Left lung (tissue), 14 donors: ENCODE data around the gene P2RX4. TPM values are rescaled to one million over a fixed set of nuclear protein-coding genes. Genes with fewer than 3 reads are reported as not detected.
A peak's percentile ranks its signal among the peaks of the same experiment; 100 is the strongest.
"Not testable (repeated sequence)": the region's sequence is repeated elsewhere in the genome, so short reads cannot be mapped to it uniquely, and the experiment has no call there.

Source experiments
- ATAC-seq: fragments of 200-7000 bp; cut with Tn5 transposase; one replicate; pipeline ENCODE4 v1.9.1; 2020; ENCODE audit warnings: moderate library complexity
- DNase-seq, 4 donors: peaks; one replicate each; pipeline ENCODE4 v3.0.0-alpha.2; 2013 to 2020
- H3K27ac ChIP-seq, 2 donors: fragments of 200-600 bp; sonication (generic) in 1 of 2; one replicate each; pipeline versions ENCODE4 v1.5.0 to v1.8.0; 2020 to 2021
- H3K27me3 ChIP-seq, 2 donors: fragments of 200-600 bp; sonication (generic) in 1 of 2; one replicate each; pipeline versions ENCODE4 v1.5.0 to v1.8.0; 2020 to 2021
- H3K36me3 ChIP-seq, 2 donors: fragments of 200-600 bp; sonication (generic) in 1 of 2; one replicate each; pipeline versions ENCODE4 v1.5.0 to v1.8.0; 2020 to 2021
- H3K4me1 ChIP-seq, 2 donors: fragments of 200-600 bp; one replicate each; pipeline ENCODE4 v1.8.0; 2021
- H3K4me3 ChIP-seq, 2 donors: fragments of 200-600 bp; sonication (generic) in 1 of 2; one replicate each; pipeline versions ENCODE4 v1.5.0 to v1.8.0; 2020 to 2021; ENCODE audit warnings: mild to moderate bottlenecking in 1 of 2
- H3K9me3 ChIP-seq, 2 donors: fragments of 200-600 bp; sonication (generic) in 1 of 2; one replicate each; pipeline versions ENCODE4 v1.5.0 to v1.8.0; 2020 to 2021
- intact Hi-C, 2 donors: fragments of 100-400 bp; cut with DNase I; formaldehyde crosslinking; loops; one replicate each; pipeline versions ENCODE4 v1.11.2 to v1.14.2; 2022
- long read RNA-seq, 12 donors: library from polyadenylated mRNA in 2 of 12; unstranded in 2 of 12; transcript quantifications; one replicate each; pipeline ENCODE4 v2.0.0 and lab custom pipeline, GENCODE V29; 2019 to 2026
- polyA plus RNA-seq, 6 donors: library from polyadenylated mRNA; unstranded; fragments of 120-200 nt; gene quantifications; one replicate each; pipeline ENCODE4 v1.2.1, GENCODE V29; 2013; ENCODE audit not compliant: insufficient read length in 6 of 6
- total RNA-seq, 2 donors: library from RNA; stranded (reverse); fragmentation: NEBNext Ultra II Directional; extraction: Animal tissue kit (Norgen Biotek cat#: 25700); gene quantifications; one replicate each; pipeline ENCODE4 v1.2.1, GENCODE V29; 2021
- TF ChIP-seq, protein P1 (sequence below), 2 donors: fragments of 200-600 bp; sonication (generic) in 1 of 2; IDR thresholded peaks; one replicate each; pipeline versions ENCODE4 v1.5.0 to v1.8.0; 2021; ENCODE audit warnings: antibody characterized with exemption in 2 of 2
- donor health status: DM: no; HTN: yes; CAD: no.
- donor health status: DM: no; HTN: no; CAD: no.

Gene P2RX4, protein sequence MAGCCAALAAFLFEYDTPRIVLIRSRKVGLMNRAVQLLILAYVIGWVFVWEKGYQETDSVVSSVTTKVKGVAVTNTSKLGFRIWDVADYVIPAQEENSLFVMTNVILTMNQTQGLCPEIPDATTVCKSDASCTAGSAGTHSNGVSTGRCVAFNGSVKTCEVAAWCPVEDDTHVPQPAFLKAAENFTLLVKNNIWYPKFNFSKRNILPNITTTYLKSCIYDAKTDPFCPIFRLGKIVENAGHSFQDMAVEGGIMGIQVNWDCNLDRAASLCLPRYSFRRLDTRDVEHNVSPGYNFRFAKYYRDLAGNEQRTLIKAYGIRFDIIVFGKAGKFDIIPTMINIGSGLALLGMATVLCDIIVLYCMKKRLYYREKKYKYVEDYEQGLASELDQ
- total RNA-seq = 10 to 100 TPM; 57.1 to 75.1 TPM
- polyA plus RNA-seq = 10 to 100 TPM; 29.2 to 33.1 (median 30.4) TPM
- long read RNA-seq, donor 1, full-length matches to known transcripts = 15 of 15 reads
- long read RNA-seq, donor 1, partial matches to known transcripts = 0 of 15 reads
- long read RNA-seq, donor 1, other reads (novel, unspliced or antisense) = 0 of 15 reads
- long read RNA-seq, donor 2, partial matches to known transcripts = 0 of 7 reads
- long read RNA-seq, donor 2, other reads (novel, unspliced or antisense) = 0 of 7 reads
- long read RNA-seq, donor 3, transcript P2RX4-202 (12 exons, 2,032 nt) = major isoform, 5 of 6 reads
- long read RNA-seq, donor 3, partial matches to known transcripts = 0 of 6 reads
- long read RNA-seq, donor 3, other reads (novel, unspliced or antisense) = 0 of 6 reads
- long read RNA-seq, donor 4, transcript P2RX4-202 (12 exons, 2,032 nt) = major isoform, 30 of 44 reads
- long read RNA-seq, donor 4, partial matches to known transcripts = 7 of 44 reads
- long read RNA-seq, donor 4, other reads (novel, unspliced or antisense) = 5 of 44 reads
- long read RNA-seq, donor 5, transcript P2RX4-202 (12 exons, 2,032 nt) = major isoform, 5 of 5 reads
- long read RNA-seq, donor 5, partial matches to known transcripts = 0 of 5 reads
- long read RNA-seq, donor 5, other reads (novel, unspliced or antisense) = 0 of 5 reads
- long read RNA-seq, donor 6, partial matches to known transcripts = 0 of 4 reads
- long read RNA-seq, donor 6, other reads (novel, unspliced or antisense) = 0 of 4 reads
- long read RNA-seq, donor 7, transcript P2RX4-202 (12 exons, 2,032 nt) = major isoform, 5 of 5 reads
- long read RNA-seq, donor 7, partial matches to known transcripts = 0 of 5 reads
- long read RNA-seq, donor 7, other reads (novel, unspliced or antisense) = 0 of 5 reads
- long read RNA-seq, donor 8, transcript P2RX4-202 (12 exons, 2,032 nt) = major isoform, 10 of 12 reads
- long read RNA-seq, donor 8, partial matches to known transcripts = 0 of 12 reads
- long read RNA-seq, donor 8, other reads (novel, unspliced or antisense) = 0 of 12 reads
- long read RNA-seq, donor 9, partial matches to known transcripts = 0 of 1 reads
- long read RNA-seq, donor 9, other reads (novel, unspliced or antisense) = 0 of 1 reads
- long read RNA-seq, donor 10, transcript P2RX4-202 (12 exons, 2,032 nt) = major isoform, 62 of 91 reads
- long read RNA-seq, donor 10, transcript P2RX4-203 (13 exons, 1,836 nt) = minor isoform, 5 of 91 reads
- long read RNA-seq, donor 10, partial matches to known transcripts = 8 of 91 reads
- long read RNA-seq, donor 10, other reads (novel, unspliced or antisense) = 13 of 91 reads
- long read RNA-seq, donor 11, partial matches to known transcripts = 0 of 1 reads
- long read RNA-seq, donor 11, other reads (novel, unspliced or antisense) = 0 of 1 reads
- long read RNA-seq, donor 12, partial matches to known transcripts = 0 of 4 reads
- long read RNA-seq, donor 12, other reads (novel, unspliced or antisense) = 0 of 4 reads

DNA sequence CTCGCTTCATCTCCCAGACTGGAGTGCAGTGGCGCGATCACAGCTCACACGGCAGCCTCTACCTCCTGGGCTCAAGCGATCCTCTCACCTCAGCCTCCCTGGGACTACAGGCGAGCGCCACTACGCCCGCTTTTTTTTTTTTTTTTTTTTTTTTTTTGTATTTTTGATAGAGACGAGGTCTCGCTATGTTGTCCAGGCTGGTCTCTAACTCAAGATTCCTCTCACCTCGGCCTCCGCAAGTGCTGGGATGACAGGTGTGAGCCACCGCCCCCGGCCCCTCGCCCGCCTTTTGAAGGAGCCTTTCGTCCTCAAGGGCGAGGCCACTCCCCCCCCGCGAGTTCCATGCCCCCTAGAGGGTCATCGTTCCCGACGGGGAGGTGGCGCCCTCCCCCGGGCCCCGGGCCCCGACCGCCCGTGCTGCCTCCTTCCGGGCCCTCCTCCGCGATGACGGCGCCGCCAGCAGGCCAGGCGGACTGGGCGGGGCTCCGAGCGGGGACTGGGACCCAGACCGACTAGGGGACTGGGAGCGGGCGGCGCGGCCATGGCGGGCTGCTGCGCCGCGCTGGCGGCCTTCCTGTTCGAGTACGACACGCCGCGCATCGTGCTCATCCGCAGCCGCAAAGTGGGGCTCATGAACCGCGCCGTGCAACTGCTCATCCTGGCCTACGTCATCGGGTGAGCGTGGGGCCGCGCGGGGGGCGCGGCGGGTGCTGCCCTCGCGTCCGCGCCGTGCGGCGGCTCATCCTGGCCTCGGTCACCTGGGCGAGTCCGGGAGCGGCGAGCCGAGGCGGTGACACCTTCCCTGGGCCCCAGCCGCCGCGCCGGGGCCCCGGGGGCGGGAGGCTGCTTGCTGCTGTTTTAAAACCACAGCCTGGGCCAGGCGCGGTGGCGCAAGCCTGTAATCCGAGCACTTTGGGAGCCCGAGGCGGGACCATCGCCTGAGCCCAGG lies at the start of gene P2RX4:
TSS of gene P2RX4 (plus strand) at position 506 of the 949 bp plus-strand sequence. CDS start at position 542, 36 bp downstream.
- intact Hi-C loops = no loop called here

DNA sequence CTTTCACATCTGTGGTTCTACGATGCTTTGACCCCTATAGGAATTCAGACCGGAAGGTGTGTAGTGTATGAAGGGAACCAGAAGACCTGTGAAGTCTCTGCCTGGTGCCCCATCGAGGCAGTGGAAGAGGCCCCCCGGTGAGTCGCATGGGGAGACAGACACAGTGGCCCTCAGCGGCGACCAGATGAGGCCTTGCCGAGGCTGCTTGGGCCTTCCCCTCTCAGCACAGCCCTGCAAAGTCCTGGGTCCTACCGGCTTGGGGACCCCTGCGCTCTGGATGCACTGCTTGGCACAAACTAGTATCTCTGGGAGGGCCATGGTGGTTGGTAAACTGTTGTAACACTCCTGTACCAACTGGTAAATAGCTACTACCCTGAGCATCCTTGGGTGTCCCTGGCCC lies 47.5 kb upstream of the P2RX4 start:
- peaks cover 0 to 71% of the 10 kb centered on the region in 2 donors for H3K36me3 ChIP-seq
- peaks cover 0 to 11% of the 10 kb centered on the region in 2 donors for H3K4me1 ChIP-seq
- DNase-seq (no peak), ATAC-seq (no peak)
- H3K4me3 ChIP-seq = no peak overlapping the region
- no peaks in the 10 kb centered on the region for H3K27me3 ChIP-seq
- TF ChIP-seq, protein P1, sequence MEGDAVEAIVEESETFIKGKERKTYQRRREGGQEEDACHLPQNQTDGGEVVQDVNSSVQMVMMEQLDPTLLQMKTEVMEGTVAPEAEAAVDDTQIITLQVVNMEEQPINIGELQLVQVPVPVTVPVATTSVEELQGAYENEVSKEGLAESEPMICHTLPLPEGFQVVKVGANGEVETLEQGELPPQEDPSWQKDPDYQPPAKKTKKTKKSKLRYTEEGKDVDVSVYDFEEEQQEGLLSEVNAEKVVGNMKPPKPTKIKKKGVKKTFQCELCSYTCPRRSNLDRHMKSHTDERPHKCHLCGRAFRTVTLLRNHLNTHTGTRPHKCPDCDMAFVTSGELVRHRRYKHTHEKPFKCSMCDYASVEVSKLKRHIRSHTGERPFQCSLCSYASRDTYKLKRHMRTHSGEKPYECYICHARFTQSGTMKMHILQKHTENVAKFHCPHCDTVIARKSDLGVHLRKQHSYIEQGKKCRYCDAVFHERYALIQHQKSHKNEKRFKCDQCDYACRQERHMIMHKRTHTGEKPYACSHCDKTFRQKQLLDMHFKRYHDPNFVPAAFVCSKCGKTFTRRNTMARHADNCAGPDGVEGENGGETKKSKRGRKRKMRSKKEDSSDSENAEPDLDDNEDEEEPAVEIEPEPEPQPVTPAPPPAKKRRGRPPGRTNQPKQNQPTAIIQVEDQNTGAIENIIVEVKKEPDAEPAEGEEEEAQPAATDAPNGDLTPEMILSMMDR (IDR thresholded peaks at IDR 0.05) = no peak
- intact Hi-C loops = no loop called here
- H3K27ac ChIP-seq = no peak overlapping the region
- peaks cover 0 to 10% of the 10 kb centered on the region in 2 donors for H3K9me3 ChIP-seq

More for the DNA sequence above, at the start of gene P2RX4:
- Histone ChIP-seq H3K36me3 (peaks cover 0 to 5% of the 10 kb centered on the region in 2 donors), H3K4me1 (peaks cover 14 to 43% of the 10 kb centered on the region in 2 donors), H3K4me3 (peak within 1 kb of the TSS; percentile 74 to 79), H3K9me3 (no peaks in the 10 kb centered on the region), H3K27me3 (no peaks in the 10 kb centered on the region), H3K27ac (peak within 1 kb of the TSS; percentile 88 to 94)
- TF ChIP-seq, protein P1 (IDR thresholded peaks at IDR 0.05) = no peak
- DNase-seq = peak; percentile 81 to 99 (median 88)
- peak; percentile 94 for ATAC-seq

DNA sequence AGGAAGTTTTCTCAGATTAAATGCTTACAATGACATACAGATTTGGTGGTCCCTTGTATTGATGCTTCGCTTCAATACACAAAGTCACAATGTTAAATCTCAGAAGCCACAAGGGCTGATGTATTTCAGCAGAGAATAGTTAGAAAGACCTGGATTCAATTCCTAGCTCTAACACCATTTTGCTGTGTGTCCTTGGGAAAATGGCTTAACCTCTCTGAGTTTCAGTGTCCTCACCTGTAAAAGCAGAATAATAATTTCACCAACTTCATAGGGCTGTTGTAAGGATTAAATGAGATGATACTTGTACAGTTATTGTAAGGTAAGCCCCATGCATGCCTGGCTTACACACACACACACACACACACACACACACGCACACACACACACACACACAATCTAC lies 46.9 kb upstream of the P2RX4 start:
- H3K36me3 ChIP-seq = peaks cover 0 to 65% of the 10 kb centered on the region in 2 donors
- TF ChIP-seq, protein P1 (IDR thresholded peaks at IDR 0.05) = no peak
- intact Hi-C loops = no loop called here
- H3K4me1 ChIP-seq = peaks cover 0 to 11% of the 10 kb centered on the region in 2 donors
- ATAC-seq = no peak
- H3K9me3 ChIP-seq = peaks cover 0 to 6% of the 10 kb centered on the region in 2 donors
- no peak for DNase-seq
- H3K27me3 ChIP-seq = no peaks in the 10 kb centered on the region
- no peak overlapping the region for H3K4me3 ChIP-seq
- H3K27ac ChIP-seq = no peak overlapping the region

DNA sequence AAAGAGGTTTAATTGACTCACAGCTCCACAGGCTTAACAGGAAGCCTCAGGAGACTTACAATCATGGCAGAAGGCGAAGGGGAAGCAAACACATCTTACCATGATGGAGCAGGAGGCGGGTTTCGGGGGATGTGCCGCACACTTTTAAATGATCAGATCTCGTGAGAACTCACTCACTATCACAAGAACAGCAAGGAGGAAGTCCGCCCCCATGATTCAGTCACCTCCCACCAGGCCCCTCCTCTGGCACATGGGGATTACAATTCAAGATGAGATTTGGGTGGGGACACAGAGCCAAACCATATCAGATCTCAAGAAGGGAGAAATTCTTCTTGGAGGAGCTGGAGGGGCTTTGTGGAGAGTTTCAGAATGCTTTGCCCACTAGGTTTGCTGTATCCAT lies 45.1 kb upstream of the P2RX4 start:
- peaks cover 0 to 57% of the 10 kb centered on the region in 2 donors for H3K36me3 ChIP-seq
- intact Hi-C loops, ATAC-seq, H3K27ac ChIP-seq, H3K27me3 ChIP-seq, H3K9me3 ChIP-seq, DNase-seq, H3K4me1 ChIP-seq, H3K4me3 ChIP-seq: not testable (repeated sequence)
